ENCODE data around the gene DNAJB1.

DNA sequence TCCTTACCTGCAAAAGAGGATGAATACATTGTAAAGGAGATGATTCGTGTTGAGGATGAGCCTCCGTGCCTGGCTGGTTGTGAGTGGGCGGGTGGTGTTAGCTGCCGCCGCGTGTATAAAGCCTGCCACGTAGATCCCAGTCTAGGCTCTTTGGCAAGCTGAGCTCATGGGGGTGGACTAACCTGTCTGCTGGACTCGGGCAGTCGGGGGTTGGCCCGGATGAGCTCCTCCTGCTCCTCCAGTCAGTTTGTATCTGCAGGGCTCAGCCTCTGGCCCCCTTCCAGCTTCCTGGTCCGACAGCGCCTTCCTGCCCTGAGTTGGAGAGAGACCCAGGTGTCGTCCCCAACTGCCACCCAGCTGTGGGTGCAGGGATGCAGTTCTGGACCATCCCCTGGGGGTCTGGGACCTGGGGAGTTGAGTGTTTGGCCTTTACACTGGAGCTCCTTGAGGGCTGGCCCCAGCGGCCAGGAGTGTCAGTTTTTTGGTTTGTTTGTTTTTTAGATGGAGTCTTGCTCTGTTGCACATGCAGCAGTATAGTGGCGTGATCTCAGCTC lies 32.1 kb upstream of the DNAJB1 start:
- TF ChIP-seq, protein P1, sequence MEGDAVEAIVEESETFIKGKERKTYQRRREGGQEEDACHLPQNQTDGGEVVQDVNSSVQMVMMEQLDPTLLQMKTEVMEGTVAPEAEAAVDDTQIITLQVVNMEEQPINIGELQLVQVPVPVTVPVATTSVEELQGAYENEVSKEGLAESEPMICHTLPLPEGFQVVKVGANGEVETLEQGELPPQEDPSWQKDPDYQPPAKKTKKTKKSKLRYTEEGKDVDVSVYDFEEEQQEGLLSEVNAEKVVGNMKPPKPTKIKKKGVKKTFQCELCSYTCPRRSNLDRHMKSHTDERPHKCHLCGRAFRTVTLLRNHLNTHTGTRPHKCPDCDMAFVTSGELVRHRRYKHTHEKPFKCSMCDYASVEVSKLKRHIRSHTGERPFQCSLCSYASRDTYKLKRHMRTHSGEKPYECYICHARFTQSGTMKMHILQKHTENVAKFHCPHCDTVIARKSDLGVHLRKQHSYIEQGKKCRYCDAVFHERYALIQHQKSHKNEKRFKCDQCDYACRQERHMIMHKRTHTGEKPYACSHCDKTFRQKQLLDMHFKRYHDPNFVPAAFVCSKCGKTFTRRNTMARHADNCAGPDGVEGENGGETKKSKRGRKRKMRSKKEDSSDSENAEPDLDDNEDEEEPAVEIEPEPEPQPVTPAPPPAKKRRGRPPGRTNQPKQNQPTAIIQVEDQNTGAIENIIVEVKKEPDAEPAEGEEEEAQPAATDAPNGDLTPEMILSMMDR (conservative IDR thresholded peaks at IDR 0.05 in 1 of 2, IDR thresholded peaks at IDR 0.05 in 1 of 2; ENCODE audit: extremely low read depth in 1 of 2, insufficient read depth in 1 of 2, low read depth in 1 of 2, low read length in 2 of 2): no peak
- no peak for TF ChIP-seq EZH2 (IDR thresholded peaks at IDR 0.05; ENCODE audit: borderline replicate concordance, low read length)

Data from mammary epithelial cell (primary cell).